Central memory CD4-positive, alpha-beta T cell (primary cell): ENCODE data around the gene FBXW5.

Experiments
- DNase-seq: peaks from one replicate; pipeline ENCODE4 v3.0.0; 2022
- total RNA-seq, 3 experiments: gene quantifications; one replicate each; lab custom pipeline; 2026; lab: John Stamatoyannopoulos, UW

FBXW5 gene, protein sequence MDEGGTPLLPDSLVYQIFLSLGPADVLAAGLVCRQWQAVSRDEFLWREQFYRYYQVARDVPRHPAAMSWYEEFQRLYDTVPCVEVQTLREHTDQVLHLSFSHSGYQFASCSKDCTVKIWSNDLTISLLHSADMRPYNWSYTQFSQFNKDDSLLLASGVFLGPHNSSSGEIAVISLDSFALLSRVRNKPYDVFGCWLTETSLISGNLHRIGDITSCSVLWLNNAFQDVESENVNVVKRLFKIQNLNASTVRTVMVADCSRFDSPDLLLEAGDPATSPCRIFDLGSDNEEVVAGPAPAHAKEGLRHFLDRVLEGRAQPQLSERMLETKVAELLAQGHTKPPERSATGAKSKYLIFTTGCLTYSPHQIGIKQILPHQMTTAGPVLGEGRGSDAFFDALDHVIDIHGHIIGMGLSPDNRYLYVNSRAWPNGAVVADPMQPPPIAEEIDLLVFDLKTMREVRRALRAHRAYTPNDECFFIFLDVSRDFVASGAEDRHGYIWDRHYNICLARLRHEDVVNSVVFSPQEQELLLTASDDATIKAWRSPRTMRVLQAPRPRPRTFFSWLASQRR
- 90.5 to 170 (median 126) reads per million in 3 experiments for total RNA-seq

GRCh38 chr9:136944519-136945332, at the start of gene FBXW5, which contains the start of gene C8G:
TSS of gene FBXW5 (minus strand) at chr9:136944738. CDS start at chr9:136944083, 655 bp downstream.
TSS of gene C8G (plus strand) at chr9:136945243. CDS start at chr9:136945321, 78 bp downstream.
- DNase-seq, result peak; percentile 94

DNA sequence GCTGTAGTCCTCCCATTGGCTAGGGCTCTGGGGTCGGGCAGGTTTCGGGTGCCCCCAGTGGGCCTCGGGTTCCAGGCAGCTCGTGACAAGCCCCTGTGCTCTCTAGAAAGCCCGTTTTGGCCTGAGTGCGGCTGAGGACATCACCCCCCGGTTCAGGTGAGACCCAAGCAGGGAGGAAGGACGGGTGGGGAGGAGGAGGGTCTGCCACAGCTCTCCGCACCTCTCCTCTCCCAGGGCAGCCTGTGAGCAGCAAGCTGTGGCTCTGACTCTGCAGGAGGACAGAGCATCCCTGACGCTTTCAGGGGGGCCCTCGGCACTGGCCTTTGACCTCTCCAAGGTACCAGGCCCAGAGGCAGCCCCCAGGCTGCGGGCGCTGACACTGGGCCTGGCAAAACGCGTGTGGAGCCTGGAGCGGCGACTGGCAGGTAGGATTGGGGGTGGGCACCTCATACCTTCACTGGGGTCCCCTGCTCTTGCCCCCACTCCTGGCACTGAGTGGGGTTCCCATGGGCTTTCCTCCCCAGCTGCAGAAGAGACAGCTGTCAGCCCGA, 48.4 kb upstream of the FBXW5 start:
- no peak for DNase-seq

GRCh38 chr9:136991993-136992818, 47.7 kb upstream of the FBXW5 start, which contains the start of gene PAXX:
TSS of gene PAXX (plus strand) at chr9:136992422. CDS start at chr9:136992444, 22 bp downstream.
- DNase-seq, result peak; percentile 92

DNA sequence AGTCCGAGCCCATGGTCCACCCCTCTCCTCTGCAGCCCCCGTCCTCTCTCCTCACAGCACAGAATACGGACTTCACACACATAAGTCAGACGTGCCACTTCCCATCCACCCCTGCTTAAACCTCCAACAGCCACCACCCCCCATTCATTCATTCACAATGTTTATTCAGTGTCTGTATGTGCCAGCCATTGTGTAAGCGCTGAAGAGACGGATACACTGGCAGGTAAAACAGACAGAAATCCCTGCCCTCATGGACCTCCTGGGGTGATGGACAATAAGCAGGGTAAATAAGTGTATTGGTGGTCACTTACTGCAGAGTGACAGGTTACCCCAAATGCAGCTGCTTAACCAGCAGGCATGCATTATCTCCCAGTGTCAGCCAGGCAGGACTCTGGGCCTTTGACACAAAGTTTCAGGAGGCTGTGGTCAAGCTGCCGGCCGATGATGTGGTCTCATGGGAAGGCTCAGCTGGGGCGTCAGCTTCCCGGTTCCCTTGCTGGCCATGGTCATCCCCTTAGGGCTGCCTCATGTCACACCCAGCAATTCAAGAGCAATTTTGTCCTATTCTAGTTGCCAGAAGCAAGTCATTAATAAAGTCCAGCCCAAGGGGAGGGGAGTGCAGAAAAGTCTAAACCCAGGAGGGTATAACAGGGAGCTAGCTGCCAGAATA, 45.8 kb upstream of the FBXW5 start:
- DNase-seq, result no peak

GRCh38 chr9:136988872-136989271, 44.3 kb upstream of the FBXW5 start:
- no peak for DNase-seq

GRCh38 chr9:136985853-136986252, 41.3 kb upstream of the FBXW5 start:
- DNase-seq, result no peak

GRCh38 chr9:136985027-136985602, 40.6 kb upstream of the FBXW5 start:
- DNase-seq, result no peak

DNA sequence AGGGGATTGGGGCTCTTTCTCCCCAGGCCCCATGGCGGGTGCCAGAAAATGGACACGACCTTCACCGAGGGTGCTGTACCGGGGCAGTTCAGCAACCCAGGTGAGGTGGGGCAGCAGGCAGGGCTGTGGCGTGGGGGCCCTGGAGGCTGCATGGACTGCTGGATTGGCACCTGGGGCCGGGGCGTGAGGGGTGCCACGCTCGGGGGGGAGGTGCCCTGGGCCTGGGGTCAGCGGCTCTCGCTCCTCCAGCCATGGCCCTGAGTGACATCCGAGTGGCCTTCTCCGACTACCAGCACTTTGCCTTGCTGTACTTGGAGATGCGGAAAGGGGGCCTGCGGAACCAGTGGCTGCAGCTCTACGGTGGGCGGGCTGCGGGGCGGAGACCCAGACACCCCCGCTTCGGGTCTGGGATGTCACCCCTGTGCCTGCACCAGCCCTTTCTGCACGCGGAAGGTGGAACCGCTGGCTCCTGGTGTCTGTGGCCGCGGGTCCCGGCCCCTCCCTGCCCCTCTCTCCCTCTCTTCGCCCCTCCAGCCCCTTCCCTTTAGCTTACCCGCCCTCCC, 40.0 kb upstream of the FBXW5 start:
- DNase-seq, result no peak

GRCh38 chr9:136983656-136984314, 39.2 kb upstream of the FBXW5 start:
- DNase-seq, result no peak

DNA sequence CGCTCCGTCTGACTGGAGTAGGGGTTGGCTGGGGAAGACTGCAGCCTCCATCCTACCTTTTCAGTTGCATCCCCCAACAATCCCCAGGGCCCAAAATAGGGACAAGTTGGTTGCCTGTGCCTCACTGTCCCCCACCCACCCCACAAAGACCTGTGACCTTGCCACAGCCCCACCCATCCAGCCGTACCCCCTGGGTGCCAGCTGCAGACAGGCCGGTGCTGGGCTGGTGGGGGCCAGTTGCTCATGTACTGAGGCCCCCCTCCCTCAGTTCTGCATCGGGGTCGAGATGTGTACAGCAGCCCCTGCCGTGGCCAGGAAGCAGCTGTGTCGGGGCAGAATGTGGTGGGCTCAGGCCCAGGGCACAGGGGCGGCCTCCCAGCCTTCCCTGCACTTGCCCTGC, 38.6 kb upstream of the FBXW5 start:
- no peak for DNase-seq

DNA sequence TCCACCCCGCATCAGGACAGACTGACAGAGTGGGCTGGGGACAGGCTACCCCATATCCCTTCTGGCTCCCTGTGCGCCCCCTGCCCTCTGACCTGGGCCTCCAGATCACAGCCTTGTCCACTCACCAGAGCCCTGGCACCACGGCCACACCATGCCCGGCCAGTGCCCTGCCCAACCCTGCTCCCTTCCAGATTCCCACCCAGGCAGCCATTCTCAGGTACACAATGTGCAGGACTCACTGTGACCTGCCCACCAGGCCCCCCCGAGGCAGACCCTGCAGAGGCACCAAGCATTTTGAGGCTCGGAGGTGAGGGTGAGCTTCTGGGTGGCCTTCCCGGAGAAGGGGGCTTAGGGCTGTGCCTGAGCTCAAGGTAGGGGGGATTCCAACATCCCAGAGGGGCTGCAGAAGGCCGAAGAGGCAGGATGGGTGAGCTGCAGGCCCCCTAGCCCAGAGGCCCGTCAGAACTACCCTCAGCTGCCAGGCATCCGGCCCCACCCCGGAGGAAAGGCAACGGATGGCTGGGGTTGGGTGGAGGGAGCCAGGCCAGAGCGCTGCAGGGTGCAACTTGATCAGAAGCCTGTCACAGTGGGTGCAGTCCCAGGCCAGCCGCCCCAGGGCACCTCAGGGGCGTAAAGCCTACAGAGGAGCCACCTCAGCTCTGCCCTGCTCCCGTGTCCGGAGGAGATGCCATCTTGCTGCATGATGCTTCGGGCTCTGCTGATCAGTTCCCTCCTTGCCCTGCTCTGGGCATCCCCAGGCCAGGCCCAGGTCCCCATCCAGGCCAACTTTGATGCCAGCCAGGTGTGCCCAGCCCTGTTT, 37.9 kb upstream of the FBXW5 start, which contains the start of gene LCNL1:
Gene LCNL1 (plus strand): TSS at position 762 of the 820 bp plus-strand sequence. CDS start 594 bp downstream, outside the sequence.
- DNase-seq, result no peak

DNA sequence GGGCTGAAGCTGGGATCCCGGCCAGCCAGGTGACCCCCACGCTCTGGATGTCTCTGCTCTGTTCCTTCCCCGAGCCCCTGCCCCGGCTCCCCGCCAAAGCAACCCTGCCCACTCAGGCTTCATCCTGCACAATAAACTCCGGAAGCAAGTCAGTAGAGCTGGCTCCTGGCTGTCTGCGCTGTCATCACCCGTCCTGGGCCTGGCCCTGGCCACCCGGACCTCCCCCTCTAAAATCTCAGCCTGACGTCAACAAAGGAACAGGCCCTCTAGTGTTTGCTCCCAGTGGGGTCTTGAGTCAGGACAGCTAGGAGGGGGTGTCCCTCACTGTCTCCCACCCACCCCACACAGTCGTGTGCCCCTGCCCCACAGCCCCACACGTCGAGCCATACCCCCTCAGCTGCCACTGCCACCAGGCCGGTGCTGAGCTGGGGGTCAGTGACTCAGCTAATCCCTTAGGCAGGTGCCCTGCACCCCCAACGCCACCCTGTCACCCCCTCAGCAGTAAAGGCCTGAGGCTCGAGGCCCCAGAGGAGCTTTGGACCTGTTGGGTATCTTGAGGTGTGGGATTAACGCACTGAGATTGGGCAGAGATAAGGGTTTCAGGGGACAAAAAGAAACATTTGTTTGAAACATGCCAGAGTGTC, 37.2 kb upstream of the FBXW5 start:
- no peak for DNase-seq

DNA sequence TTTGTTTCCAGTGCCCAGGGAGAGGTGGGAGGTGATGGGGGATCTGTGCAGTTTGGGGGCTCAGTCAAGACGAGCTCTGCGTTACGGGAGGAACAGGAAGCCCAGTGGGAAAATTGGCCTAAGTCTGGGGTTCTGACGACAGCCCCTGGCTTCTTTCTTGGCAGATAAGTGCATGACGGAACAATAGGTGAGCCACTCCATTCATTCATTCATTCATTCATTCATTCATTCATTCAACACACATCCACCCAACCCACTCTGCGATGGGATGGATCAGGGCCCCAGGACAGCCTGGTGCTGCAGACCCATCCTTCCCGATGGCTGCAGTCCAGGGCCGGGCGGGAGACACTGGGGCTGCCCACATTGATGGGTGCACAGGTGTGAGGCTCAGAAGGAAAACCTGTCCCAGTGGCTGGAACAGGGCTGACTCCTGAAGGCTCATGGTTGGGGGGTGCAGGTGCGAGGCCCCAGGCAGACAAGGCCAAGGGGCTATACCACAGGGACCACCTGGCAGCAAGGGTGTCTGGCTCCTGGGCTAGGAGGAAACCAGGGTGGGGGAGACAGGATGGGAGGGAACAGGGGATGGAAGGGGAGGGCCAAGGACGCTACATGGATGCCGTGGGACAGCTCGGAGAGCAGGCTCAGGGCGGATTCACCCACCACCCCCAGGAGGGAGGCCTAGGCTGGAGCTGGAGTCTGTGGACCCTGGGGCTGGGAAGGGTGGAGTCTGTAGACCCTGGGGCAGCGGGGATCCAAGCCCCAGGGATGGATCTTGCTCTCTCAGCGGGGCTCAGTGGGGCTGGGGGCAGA, 36.3 kb upstream of the FBXW5 start:
- no peak for DNase-seq

DNA sequence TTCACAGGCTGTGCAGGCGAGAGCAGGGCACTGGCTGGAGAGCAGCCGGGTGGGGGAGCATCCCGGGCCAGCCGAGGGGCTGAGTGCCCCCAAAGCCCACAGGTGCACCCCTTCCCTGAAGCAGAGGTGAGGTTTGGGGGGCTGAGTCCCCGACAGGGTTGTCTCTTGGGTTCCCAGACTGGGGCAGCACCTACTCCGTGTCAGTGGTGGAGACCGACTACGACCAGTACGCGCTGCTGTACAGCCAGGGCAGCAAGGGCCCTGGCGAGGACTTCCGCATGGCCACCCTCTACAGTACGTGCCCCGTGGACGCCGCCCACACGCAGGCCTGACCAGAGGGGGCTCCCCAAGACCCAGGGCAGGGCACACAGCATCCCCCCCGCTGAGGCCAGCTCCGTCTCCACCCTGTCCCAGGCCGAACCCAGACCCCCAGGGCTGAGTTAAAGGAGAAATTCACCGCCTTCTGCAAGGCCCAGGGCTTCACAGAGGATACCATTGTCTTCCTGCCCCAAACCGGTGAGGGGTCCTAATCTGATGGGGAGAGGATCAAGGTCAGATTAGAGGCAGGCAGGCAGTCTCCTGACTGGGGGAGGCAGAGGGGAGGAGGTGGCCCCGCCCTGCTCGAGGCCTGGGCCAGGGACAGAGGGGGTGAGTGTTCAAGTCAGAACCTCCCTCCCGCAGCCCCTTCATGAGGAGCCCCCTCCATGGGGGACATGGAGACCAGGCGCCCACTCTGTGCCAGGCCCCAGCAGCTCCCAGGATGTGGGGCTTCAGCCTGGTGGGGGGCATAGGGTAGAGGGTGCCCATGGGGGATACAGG, 35.4 kb upstream of the FBXW5 start:
- DNase-seq, result no peak

- DNase-seq, result no peak
Observed at GRCh38 chr9:136978865-136979544, 34.5 kb upstream of the FBXW5 start.
